ENCODE measurements around the gene MICALL1.

Gene MICALL1

GRCh38 chr22:37894939-37895670, 11.0 kb upstream of the MICALL1 start:
- H3K27ac ChIP-seq = no peak overlapping the region

DNA sequence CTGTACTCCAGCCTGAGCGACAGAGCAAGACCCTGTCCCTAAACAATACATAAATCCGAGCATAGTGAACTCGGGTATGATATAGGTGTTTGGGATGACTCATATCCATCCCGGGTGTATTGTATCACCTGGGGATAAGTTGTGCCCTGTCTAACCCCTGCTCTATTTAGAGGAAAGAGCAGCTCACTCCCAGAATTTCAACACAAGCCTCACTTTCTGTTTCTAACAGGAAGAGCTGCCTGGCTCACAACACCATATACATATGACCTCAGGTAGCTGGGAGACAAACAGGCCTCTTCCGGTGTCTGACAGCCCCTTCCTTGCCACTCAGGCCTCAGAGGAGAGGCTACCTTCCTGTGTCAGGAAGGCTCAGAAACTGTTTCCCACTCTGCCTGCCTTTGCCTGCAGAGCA, 9.9 kb upstream of the MICALL1 start:
- TF ChIP-seq, protein P1, sequence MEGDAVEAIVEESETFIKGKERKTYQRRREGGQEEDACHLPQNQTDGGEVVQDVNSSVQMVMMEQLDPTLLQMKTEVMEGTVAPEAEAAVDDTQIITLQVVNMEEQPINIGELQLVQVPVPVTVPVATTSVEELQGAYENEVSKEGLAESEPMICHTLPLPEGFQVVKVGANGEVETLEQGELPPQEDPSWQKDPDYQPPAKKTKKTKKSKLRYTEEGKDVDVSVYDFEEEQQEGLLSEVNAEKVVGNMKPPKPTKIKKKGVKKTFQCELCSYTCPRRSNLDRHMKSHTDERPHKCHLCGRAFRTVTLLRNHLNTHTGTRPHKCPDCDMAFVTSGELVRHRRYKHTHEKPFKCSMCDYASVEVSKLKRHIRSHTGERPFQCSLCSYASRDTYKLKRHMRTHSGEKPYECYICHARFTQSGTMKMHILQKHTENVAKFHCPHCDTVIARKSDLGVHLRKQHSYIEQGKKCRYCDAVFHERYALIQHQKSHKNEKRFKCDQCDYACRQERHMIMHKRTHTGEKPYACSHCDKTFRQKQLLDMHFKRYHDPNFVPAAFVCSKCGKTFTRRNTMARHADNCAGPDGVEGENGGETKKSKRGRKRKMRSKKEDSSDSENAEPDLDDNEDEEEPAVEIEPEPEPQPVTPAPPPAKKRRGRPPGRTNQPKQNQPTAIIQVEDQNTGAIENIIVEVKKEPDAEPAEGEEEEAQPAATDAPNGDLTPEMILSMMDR (IDR thresholded peaks at IDR 0.05) = no peak
- no peak for TF ChIP-seq ZFX (IDR thresholded peaks at IDR 0.05; ENCODE audit: borderline replicate concordance)
- H3K27ac ChIP-seq = no peak overlapping the region

More at GRCh38 chr22:37894939-37895670, 11.0 kb upstream of the MICALL1 start:
- TF ChIP-seq, protein P1 (IDR thresholded peaks at IDR 0.05) = no peak
- TF ChIP-seq ZFX (IDR thresholded peaks at IDR 0.05; ENCODE audit: borderline replicate concordance) = no peak

DNA sequence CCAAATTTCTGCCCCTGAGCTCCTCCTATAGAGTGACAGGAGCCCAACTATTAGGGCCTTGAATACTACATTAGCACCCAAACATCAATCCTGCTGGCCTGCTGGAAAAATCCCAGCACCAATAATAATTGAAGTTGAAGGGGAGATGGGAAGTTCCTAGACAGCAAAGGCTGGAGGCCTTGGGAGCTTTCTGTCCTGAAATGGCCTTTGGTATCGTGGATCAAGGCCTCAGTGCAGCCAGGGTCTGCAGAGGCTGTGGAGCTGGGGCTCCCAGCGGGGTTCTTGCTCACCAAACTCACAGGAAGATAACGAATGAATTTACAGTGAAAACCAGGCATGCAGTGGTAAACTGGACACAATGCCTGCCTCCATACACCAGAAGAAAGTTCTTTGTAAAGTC, 9.2 kb upstream of the MICALL1 start:
- TF ChIP-seq, protein P1 (IDR thresholded peaks at IDR 0.05) = no peak
- no peak for TF ChIP-seq ZFX (IDR thresholded peaks at IDR 0.05; ENCODE audit: borderline replicate concordance)
- H3K27ac ChIP-seq = no peak overlapping the region

DNA sequence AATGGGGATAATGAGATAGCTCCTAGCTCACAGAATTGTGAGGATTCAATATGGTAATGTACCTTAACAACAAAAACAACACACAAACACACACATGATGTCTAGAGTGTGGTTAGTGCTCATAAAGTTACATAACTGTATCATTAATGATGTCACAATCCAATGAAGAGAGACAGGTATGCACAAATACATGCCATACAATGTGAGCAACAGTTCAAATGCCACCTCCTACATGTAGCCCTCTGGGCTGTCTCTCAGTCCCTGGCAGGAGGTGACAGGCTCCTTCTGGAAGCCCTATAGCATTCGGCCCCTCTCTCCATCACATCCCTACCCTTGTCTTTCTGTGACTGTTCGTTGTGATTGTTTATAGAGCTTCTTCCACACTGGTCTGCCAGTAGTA, 8.3 kb upstream of the MICALL1 start:
- TF ChIP-seq, protein P1 (IDR thresholded peaks at IDR 0.05) = no peak
- TF ChIP-seq ZFX (IDR thresholded peaks at IDR 0.05; ENCODE audit: borderline replicate concordance) = no peak
- no peak overlapping the region for H3K27ac ChIP-seq

DNA sequence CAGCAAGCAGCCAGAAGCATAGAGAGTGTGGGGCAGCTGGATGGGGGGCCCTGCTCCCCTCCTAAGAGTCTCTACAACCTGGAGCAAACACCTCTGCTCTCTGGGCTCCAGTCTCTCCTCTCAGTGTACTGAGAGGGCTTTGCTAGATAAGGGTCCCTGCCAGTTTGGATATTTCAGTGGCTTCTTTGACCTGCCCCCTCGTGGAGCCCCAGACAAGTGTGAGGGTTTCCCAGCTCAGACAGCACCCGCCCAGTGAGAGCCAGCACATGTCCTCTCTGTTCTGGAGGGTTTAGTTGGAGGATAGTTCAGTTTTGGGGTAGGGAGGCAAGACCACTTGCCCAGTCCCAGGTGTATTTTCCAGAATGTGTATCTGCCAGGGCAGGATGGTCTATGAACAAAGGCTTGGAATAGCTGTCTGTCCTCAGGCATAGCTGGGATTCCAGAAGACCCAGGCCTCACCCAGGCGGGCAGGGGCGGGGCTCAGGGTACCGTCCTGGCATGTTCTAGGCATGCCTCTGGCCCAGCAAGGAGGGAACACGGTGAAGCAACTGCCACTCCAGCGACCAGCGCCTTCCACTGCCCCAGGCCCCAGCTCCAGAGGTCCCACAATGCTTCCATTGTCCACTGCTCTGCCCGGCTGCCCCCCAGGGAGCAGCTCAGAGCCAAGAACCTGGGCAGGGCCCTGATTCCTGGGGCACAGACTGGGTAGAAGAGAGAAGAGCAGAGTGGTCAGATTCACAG, 7.5 kb upstream of the MICALL1 start:
- H3K27ac ChIP-seq = no peak overlapping the region
- TF ChIP-seq, protein P1 (IDR thresholded peaks at IDR 0.05) = no peak
- no peak for TF ChIP-seq ZFX (IDR thresholded peaks at IDR 0.05; ENCODE audit: borderline replicate concordance)

- peak overlapping the region; percentile 67 for H3K27ac ChIP-seq
- no peak for TF ChIP-seq ZFX (IDR thresholded peaks at IDR 0.05; ENCODE audit: borderline replicate concordance)
- TF ChIP-seq, protein P1 (IDR thresholded peaks at IDR 0.05) = no peak
These were observed 1.2 kb upstream of the MICALL1 start for GRCh38 chr22:37904572-37905533.
